ENCODE measurements around the gene SHISA7.
"Not testable (repeated sequence)": the region's sequence is repeated elsewhere in the genome, so short reads cannot be mapped to it uniquely, and the experiment has no call there.

The SHISA7 gene

GRCh38 chr19:55410168-55410567 lies 32.9 kb downstream of the SHISA7 start:
- H3K4me1 ChIP-seq (ENCODE audit: low read depth, poor library complexity, severe bottlenecking) = peaks cover 24% of the 10 kb centered on the region
- no peak for TF ChIP-seq CTCF (conservative IDR thresholded peaks at IDR 0.05; ENCODE audit: low read depth, low read length)
- H2AFZ ChIP-seq (ENCODE audit: low read depth) = no peak overlapping the region
- H3K4me2 ChIP-seq = no peak overlapping the region
- no peak overlapping the region for H3K4me3 ChIP-seq (IDR thresholded peaks at IDR 0.05; ENCODE audit: insufficient read depth, low read depth, low read length)
- H4K20me1 ChIP-seq (ENCODE audit: insufficient read depth) = peaks cover 4% of the 10 kb centered on the region; the same call in 1 of the 2 replicates
- H3K27me3 ChIP-seq (ENCODE audit: insufficient read depth, low read depth) = peaks cover 14% of the 10 kb centered on the region
- H3K36me3 ChIP-seq (ENCODE audit: insufficient read depth) = peaks cover 10% of the 10 kb centered on the region; the same call in 1 of the 2 replicates
- H3K9ac ChIP-seq = no peak overlapping the region
- H3K27ac ChIP-seq = no peak overlapping the region
- peaks cover 24% of the 10 kb centered on the region for H3K79me2 ChIP-seq (ENCODE audit: insufficient read depth, low read depth)

GRCh38 chr19:55409179-55409578 lies 33.9 kb downstream of the SHISA7 start:
- H3K36me3 ChIP-seq (ENCODE audit: insufficient read depth); H3K4me3 ChIP-seq (IDR thresholded peaks at IDR 0.05; ENCODE audit: insufficient read depth, low read depth, low read length); H3K27ac ChIP-seq; H3K9ac ChIP-seq; H3K4me2 ChIP-seq; H4K20me1 ChIP-seq (ENCODE audit: insufficient read depth); H3K27me3 ChIP-seq (ENCODE audit: insufficient read depth, low read depth); H2AFZ ChIP-seq (ENCODE audit: low read depth): not testable (repeated sequence)
- H3K79me2 ChIP-seq (ENCODE audit: insufficient read depth, low read depth) = peaks cover 34% of the 10 kb centered on the region
- peaks cover 24% of the 10 kb centered on the region for H3K4me1 ChIP-seq (ENCODE audit: low read depth, poor library complexity, severe bottlenecking)

GRCh38 chr19:55408533-55408872 lies 34.6 kb downstream of the SHISA7 start:
- Histone ChIP-seq H2AFZ (ENCODE audit: low read depth) (peak overlapping the region; percentile 87; the same call in 1 of the 2 replicates), H3K4me2 (peak overlapping the region; percentile 86), H3K79me2 (ENCODE audit: insufficient read depth, low read depth) (peaks cover 39% of the 10 kb centered on the region), H3K4me1 (ENCODE audit: low read depth, poor library complexity, severe bottlenecking) (peaks cover 24% of the 10 kb centered on the region), H3K27me3 (ENCODE audit: insufficient read depth, low read depth) (peaks cover 5% of the 10 kb centered on the region; the same call in 1 of the 2 replicates), H4K20me1 (ENCODE audit: insufficient read depth) (peaks cover 4% of the 10 kb centered on the region; the same call in 1 of the 2 replicates), H3K9ac (peak overlapping the region; percentile 97), H3K36me3 (ENCODE audit: insufficient read depth) (peaks cover 15% of the 10 kb centered on the region; the same call in 1 of the 2 replicates), H3K4me3 (IDR thresholded peaks at IDR 0.05; ENCODE audit: insufficient read depth, low read depth, low read length) (no peak overlapping the region), H3K27ac (peak overlapping the region; percentile 98)
- TF ChIP-seq CTCF (conservative IDR thresholded peaks at IDR 0.05; ENCODE audit: low read depth, low read length) = no peak

GRCh38 chr19:55407800-55408532 lies 35.1 kb downstream of the SHISA7 start:
- peaks cover 24% of the 10 kb centered on the region for H3K4me1 ChIP-seq (ENCODE audit: low read depth, poor library complexity, severe bottlenecking)
- H4K20me1 ChIP-seq (ENCODE audit: insufficient read depth) = peaks cover 6% of the 10 kb centered on the region
- H3K36me3 ChIP-seq (ENCODE audit: insufficient read depth) = peaks cover 20% of the 10 kb centered on the region; the same call in 1 of the 2 replicates
- H3K79me2 ChIP-seq (ENCODE audit: insufficient read depth, low read depth) = peaks cover 44% of the 10 kb centered on the region
- H3K4me2 ChIP-seq = peak overlapping the region; percentile 86
- H3K9ac ChIP-seq = peak overlapping the region; percentile 97
- no peak for TF ChIP-seq CTCF (conservative IDR thresholded peaks at IDR 0.05; ENCODE audit: low read depth, low read length)
- H2AFZ ChIP-seq (ENCODE audit: low read depth) = peak overlapping the region; percentile 87
- H3K27ac ChIP-seq = peak overlapping the region; percentile 98
- no peak overlapping the region for H3K4me3 ChIP-seq (IDR thresholded peaks at IDR 0.05; ENCODE audit: insufficient read depth, low read depth, low read length)
- H3K27me3 ChIP-seq (ENCODE audit: insufficient read depth, low read depth) = peaks cover 3% of the 10 kb centered on the region; the same call in 1 of the 2 replicates

GRCh38 chr19:55407550-55407799 lies 35.6 kb downstream of the SHISA7 start, which contains the start of gene UBE2S:
TSS of gene UBE2S (minus strand) at chr19:55407788. CDS start at chr19:55407589, 199 bp downstream.
- Histone ChIP-seq H3K9ac (peak within 1 kb of the TSS; percentile 97), H3K36me3 (ENCODE audit: insufficient read depth) (peaks cover 22% of the 10 kb centered on the region; the same call in 1 of the 2 replicates), H3K27ac (peak within 1 kb of the TSS; percentile 98), H3K4me1 (ENCODE audit: low read depth, poor library complexity, severe bottlenecking) (peaks cover 24% of the 10 kb centered on the region), H2AFZ (ENCODE audit: low read depth) (peak within 1 kb of the TSS; percentile 87), H3K79me2 (ENCODE audit: insufficient read depth, low read depth) (peaks cover 47% of the 10 kb centered on the region), H4K20me1 (ENCODE audit: insufficient read depth) (peaks cover 11% of the 10 kb centered on the region), H3K4me2 (peak within 1 kb of the TSS; percentile 100)
- not testable (repeated sequence) for H3K4me3 ChIP-seq (IDR thresholded peaks at IDR 0.05; ENCODE audit: insufficient read depth, low read depth, low read length); H3K27me3 ChIP-seq (ENCODE audit: insufficient read depth, low read depth)
